ENCODE measurements around the gene ABTB2.

DNA sequence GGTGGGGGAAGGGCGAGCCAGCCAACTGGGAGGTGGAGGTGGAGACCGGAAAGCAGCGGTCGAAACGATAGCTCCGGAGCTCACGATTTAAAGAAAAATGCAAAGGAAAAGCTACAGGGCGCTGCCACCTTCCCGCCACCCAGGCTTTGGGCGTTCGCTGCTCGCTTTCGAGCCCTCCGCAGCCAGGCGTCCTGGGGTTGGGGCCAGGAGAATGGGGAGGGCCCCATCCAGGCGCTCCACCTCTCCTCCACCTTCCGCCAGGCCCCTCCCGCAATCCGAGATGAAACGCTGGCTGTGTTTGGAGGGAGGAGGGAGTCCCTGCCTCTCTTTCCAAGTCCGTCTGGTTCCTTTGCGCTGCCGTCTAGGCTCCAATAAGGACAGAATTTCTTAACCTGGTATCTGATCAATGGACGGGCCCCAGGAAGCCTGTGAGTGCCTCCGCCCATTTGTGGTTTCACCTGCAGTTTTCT, 483 bp upstream of the ABTB2 start:
- TF ChIP-seq, protein P1, sequence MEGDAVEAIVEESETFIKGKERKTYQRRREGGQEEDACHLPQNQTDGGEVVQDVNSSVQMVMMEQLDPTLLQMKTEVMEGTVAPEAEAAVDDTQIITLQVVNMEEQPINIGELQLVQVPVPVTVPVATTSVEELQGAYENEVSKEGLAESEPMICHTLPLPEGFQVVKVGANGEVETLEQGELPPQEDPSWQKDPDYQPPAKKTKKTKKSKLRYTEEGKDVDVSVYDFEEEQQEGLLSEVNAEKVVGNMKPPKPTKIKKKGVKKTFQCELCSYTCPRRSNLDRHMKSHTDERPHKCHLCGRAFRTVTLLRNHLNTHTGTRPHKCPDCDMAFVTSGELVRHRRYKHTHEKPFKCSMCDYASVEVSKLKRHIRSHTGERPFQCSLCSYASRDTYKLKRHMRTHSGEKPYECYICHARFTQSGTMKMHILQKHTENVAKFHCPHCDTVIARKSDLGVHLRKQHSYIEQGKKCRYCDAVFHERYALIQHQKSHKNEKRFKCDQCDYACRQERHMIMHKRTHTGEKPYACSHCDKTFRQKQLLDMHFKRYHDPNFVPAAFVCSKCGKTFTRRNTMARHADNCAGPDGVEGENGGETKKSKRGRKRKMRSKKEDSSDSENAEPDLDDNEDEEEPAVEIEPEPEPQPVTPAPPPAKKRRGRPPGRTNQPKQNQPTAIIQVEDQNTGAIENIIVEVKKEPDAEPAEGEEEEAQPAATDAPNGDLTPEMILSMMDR (IDR thresholded peaks at IDR 0.05; ENCODE audit: borderline replicate concordance, extremely low read depth, low read length, poor library complexity, severe bottlenecking): no peak
- no peak for TF ChIP-seq EZH2 (IDR thresholded peaks at IDR 0.05; ENCODE audit: borderline replicate concordance, low read depth, low read length, severe bottlenecking)

All from DND-41 (cell line).